ENCODE measurements around the gene FMN1.

FMN1 gene

GRCh38 chr15:32792436-32792835 is 402.1 kb downstream of the FMN1 start:
- TF ChIP-seq JUND (IDR thresholded peaks at IDR 0.05; ENCODE audit: low read depth) = no peak
- in situ Hi-C loops (cut with HindIII; ENCODE audit: low pct_unique_long_range_greater_than_20kb, low sequenced_read_pairs) = no loop called here

GRCh38 chr15:32790352-32790999 is 404.0 kb downstream of the FMN1 start:
- no peak for DNase-seq (ENCODE audit: low read depth in 1 of 2, low spot score in 1 of 2)
- in situ Hi-C loops (cut with HindIII; ENCODE audit: low pct_unique_long_range_greater_than_20kb, low sequenced_read_pairs) = no loop called here
- TF ChIP-seq JUND (IDR thresholded peaks at IDR 0.05; ENCODE audit: low read depth) = no peak

More at GRCh38 chr15:32792436-32792835, 402.1 kb downstream of the FMN1 start:
- DNase-seq (ENCODE audit: low read depth in 1 of 2, low spot score in 1 of 2) = no peak

GRCh38 chr15:32787949-32788348 is 406.6 kb downstream of the FMN1 start:
- no peak for TF ChIP-seq JUND (IDR thresholded peaks at IDR 0.05; ENCODE audit: low read depth)
- no peak for DNase-seq (ENCODE audit: low read depth in 1 of 2, low spot score in 1 of 2)
- in situ Hi-C loops (cut with HindIII; ENCODE audit: low pct_unique_long_range_greater_than_20kb, low sequenced_read_pairs) = no loop called here

GRCh38 chr15:32786906-32787305 is 407.6 kb downstream of the FMN1 start:
- no peak for TF ChIP-seq JUND (IDR thresholded peaks at IDR 0.05; ENCODE audit: low read depth)
- in situ Hi-C loops (cut with HindIII; ENCODE audit: low pct_unique_long_range_greater_than_20kb, low sequenced_read_pairs) = no loop called here
- DNase-seq (ENCODE audit: low read depth in 1 of 2, low spot score in 1 of 2) = no peak

GRCh38 chr15:32784581-32784980 is 409.9 kb downstream of the FMN1 start:
- no peak for DNase-seq (ENCODE audit: low read depth in 1 of 2, low spot score in 1 of 2)
- TF ChIP-seq JUND (IDR thresholded peaks at IDR 0.05; ENCODE audit: low read depth) = no peak
- in situ Hi-C loops (cut with HindIII; ENCODE audit: low pct_unique_long_range_greater_than_20kb, low sequenced_read_pairs) = no loop called here

GRCh38 chr15:32781781-32782180 is 412.7 kb downstream of the FMN1 start:
- in situ Hi-C loops (cut with HindIII; ENCODE audit: low pct_unique_long_range_greater_than_20kb, low sequenced_read_pairs) = no loop called here
- TF ChIP-seq JUND (IDR thresholded peaks at IDR 0.05; ENCODE audit: low read depth) = no peak
- no peak for DNase-seq (ENCODE audit: low read depth in 1 of 2, low spot score in 1 of 2)

- no peak for DNase-seq (ENCODE audit: low read depth in 1 of 2, low spot score in 1 of 2)
- TF ChIP-seq JUND (IDR thresholded peaks at IDR 0.05; ENCODE audit: low read depth) = no peak
- in situ Hi-C loops (cut with HindIII; ENCODE audit: low pct_unique_long_range_greater_than_20kb, low sequenced_read_pairs) = no loop called here
Measured at GRCh38 chr15:32778391-32779176, 415.9 kb downstream of the FMN1 start.

- no peak for DNase-seq (ENCODE audit: low read depth in 1 of 2, low spot score in 1 of 2)
- no peak for TF ChIP-seq JUND (IDR thresholded peaks at IDR 0.05; ENCODE audit: low read depth)
- in situ Hi-C loops (cut with HindIII; ENCODE audit: low pct_unique_long_range_greater_than_20kb, low sequenced_read_pairs) = no loop called here
Measured at GRCh38 chr15:32775103-32775502, 419.4 kb downstream of the FMN1 start.

- in situ Hi-C loops (cut with HindIII; ENCODE audit: low pct_unique_long_range_greater_than_20kb, low sequenced_read_pairs) = no loop called here
- TF ChIP-seq JUND (IDR thresholded peaks at IDR 0.05; ENCODE audit: low read depth) = no peak
- DNase-seq (ENCODE audit: low read depth in 1 of 2, low spot score in 1 of 2) = no peak
Measured at GRCh38 chr15:32774022-32774421, 420.5 kb downstream of the FMN1 start.

- DNase-seq (ENCODE audit: low read depth in 1 of 2, low spot score in 1 of 2) = no peak
- no peak for TF ChIP-seq JUND (IDR thresholded peaks at IDR 0.05; ENCODE audit: low read depth)
- in situ Hi-C loops (cut with HindIII; ENCODE audit: low pct_unique_long_range_greater_than_20kb, low sequenced_read_pairs) = no loop called here
Measured at GRCh38 chr15:32767236-32767635, 427.3 kb downstream of the FMN1 start.

GRCh38 chr15:32766101-32766500 is 428.4 kb downstream of the FMN1 start:
- in situ Hi-C loops (cut with HindIII; ENCODE audit: low pct_unique_long_range_greater_than_20kb, low sequenced_read_pairs) = no loop called here
- DNase-seq (ENCODE audit: low read depth in 1 of 2, low spot score in 1 of 2) = no peak

GRCh38 chr15:32765236-32765635 is 429.3 kb downstream of the FMN1 start:
- DNase-seq (ENCODE audit: low read depth in 1 of 2, low spot score in 1 of 2) = no peak
- no peak for TF ChIP-seq JUND (IDR thresholded peaks at IDR 0.05; ENCODE audit: low read depth)
- in situ Hi-C loops (cut with HindIII; ENCODE audit: low pct_unique_long_range_greater_than_20kb, low sequenced_read_pairs) = no loop called here

More at GRCh38 chr15:32766101-32766500, 428.4 kb downstream of the FMN1 start:
- no peak for TF ChIP-seq JUND (IDR thresholded peaks at IDR 0.05; ENCODE audit: low read depth)

- no peak for DNase-seq (ENCODE audit: low read depth in 1 of 2, low spot score in 1 of 2)
- TF ChIP-seq JUND (IDR thresholded peaks at IDR 0.05; ENCODE audit: low read depth) = no peak
- in situ Hi-C loops (cut with HindIII; ENCODE audit: low pct_unique_long_range_greater_than_20kb, low sequenced_read_pairs) = no loop called here
Measured at GRCh38 chr15:32763295-32763694, 431.2 kb downstream of the FMN1 start.

All from T47D (cell line).